Hematopoietic multipotent progenitor cell (in vitro differentiated cells): ENCODE results near the gene PALLD. TPM values are rescaled to one million over a fixed set of nuclear protein-coding genes. Genes with fewer than 3 reads are reported as not detected.

ENCODE experiments used
- DNase-seq, 3 donors: peaks; one replicate each; pipeline ENCODE4 v3.0.0-alpha.2; 2011 to 2015; ENCODE audit warnings: low read depth in 2 of 3, low spot score in 2 of 3
- total RNA-seq: library from RNA; depleted of rRNA; stranded (reverse); fragments of >200 nt; gene quantifications from one replicate; pipeline ENCODE4 v1.2.3, GENCODE V29; 2012

PALLD gene
- total RNA-seq, 1 donor = 5.9 TPM

DNA sequence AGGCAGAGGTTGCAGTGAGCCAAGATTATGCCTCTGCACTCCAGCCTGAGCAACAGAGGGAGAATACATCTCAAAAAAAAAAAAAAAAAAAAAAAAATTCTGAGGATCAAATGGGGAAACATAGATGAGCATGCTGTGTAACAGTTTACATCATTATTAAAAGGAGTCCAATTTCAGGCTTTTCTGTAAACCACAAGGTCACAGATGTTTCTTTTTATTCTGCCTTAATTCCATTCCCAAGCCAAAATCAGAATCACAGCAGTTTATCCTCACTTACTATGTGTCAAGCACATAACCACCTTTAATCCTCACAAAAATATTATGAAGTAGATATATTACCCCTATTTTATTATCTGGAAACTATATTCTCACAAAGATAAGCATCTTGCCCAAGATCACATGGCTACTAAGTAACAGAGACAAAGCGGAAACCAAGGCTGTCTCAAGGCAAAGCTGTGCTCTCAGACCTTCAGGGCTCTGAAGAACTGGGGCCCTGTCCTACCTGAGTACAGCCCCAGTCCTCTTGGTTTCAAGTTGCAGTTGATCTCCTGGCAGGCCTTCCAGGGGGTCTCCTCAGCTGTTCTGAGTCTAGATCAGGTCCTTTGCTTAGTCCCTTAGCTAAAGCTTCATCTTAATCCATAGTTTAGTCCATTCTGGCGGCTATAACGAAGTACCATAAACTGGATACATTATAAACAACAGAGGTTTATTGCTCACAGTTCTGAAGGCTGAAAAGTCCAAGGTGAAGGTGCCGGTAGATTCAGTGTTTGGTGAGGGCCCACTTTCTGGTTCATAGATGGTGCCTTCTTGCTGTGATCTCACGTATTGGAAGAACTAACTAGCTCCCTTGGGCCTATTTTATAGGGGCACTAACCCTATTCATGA, 141.3 kb downstream of the PALLD start:
- DNase-seq = no peak

DNA sequence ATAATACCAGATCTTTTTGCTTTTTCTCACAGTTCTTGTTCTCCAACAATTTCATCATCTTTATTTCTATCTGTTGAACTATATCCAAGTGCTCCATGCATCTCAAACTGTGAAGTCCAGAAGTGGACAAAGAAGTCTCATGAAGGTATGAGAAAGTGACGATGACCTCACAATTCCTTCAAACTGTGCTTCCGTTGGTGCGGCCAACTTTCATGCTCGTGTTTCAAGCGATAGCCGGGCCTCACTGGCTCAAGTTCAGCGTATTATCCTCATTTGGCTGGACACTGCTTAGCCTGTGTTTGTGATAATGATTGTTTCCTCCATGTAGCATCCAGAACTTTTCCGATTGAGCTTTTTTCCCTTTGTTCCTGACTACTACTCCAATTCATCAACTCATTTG, 143.1 kb downstream of the PALLD start:
- no peak for DNase-seq

DNA sequence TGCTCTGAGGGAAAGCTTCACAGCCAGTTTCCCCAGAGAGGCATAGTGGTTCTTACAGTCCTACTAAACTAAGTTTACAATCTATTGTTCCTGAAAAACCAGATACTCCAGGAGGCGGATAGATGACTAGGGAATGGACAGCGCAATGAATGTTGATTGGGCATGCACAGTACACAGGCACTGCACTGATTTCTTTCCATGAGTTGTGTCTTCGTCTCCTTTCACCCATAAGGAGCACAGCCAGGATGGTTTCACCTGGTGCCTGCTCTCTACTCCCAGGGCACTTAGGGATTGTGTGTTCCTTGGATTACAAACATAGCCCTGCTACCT, 144.9 kb downstream of the PALLD start:
- no peak for DNase-seq

DNA sequence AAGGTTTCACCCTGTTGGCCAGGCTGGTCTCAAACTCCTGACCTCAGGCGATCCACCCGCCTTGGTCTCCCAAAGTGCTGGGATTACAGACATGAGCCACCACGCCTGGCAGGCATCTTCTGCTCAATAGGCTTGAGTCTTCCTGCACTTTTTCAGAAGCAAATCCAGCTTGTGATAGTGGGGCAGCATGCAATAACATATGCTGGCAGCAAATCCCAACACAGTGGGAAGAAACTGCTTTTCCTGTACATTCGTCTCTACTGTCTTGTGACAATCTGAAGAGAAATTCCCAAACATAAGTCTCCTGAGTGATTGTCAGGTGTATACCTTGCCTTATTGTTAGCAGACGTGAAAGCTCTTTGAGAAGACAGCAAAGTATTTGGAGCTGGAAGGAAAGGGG, 145.7 kb downstream of the PALLD start:
- no peak for DNase-seq

DNA sequence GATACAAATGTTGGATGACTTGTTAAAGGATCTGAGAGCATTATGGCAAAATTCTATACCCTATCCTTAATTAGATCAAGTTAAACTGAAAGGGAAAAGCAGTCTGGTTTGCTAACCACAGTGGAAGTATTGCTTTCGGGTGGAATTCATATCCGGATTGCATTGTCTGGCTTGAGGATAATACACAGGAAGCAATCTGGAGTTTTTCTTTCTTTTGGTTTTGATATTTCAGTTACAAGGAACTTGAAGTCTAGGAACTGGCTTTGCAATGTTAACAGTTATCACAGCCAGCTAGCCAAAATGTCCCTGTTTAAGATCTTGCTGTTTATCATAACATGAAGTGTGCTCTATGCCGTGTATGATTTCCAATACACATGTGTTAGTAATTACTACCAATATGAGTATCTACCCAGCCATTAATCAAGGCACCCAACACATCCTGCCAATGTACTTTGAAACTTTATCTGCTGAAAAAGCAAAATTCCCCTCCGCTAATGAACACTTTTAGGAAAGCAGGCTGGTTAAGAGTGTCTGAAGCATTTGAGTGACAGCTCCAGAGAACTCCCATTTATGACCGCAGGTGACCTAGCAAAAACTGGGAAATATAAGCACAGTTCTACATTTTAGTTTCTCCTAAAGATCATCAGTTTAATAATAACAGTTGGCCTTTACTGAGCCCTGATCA, 146.4 kb downstream of the PALLD start:
- no peak for DNase-seq

DNA sequence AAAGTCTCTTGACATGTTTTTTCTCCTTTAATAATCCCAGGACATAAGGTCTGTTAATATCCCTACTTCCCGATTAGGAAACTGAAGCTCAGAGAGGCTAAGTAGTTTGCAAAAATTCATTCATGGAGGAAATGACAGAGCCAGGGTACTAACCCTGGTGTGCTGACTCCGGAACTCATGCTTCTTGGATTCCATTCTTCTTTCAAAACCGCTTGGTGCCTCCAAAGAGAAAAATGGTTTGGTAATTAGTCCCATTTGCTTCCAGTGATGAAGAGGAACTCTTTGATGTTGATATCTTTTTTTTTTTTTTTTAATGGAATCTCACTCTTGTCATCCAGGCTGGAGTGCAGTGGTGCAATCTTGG, 146.9 kb downstream of the PALLD start:
- DNase-seq = no peak

DNA sequence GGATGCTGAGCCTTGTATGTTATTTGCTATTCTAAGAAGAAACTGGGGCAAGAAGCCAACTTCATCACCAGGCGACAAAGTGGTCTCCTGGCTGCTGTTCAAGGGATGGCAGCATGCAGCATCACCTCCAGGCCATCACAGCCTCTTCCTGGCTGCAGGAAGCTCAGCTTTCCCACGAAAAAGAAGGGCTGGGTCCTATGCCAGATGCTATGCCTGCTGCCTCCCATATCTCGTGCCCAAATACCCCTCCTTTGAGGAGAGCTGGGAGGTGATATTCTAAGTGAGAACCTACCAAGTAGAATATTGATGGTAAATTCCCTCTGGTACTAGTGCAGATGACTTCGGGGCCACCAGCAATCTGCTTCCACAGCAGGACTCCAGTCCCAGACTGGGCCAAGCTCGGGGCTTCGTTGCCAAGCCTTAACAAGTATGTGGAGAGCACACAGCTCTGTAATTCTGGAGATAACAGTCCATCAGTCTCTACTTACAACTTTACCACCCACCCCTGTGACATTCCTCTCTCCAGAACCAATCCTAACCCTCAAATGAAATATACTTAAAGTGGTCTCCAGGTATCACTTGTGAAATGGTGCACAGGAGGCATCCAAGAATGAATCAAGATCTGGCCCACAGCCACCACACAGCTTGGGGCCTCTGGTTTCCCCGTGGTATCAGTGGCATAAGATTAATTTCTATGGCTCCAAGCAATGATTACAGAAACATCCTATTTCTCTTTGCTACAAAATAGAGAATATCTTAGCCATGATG, 149.3 kb downstream of the PALLD start:
- DNase-seq = no peak

DNA sequence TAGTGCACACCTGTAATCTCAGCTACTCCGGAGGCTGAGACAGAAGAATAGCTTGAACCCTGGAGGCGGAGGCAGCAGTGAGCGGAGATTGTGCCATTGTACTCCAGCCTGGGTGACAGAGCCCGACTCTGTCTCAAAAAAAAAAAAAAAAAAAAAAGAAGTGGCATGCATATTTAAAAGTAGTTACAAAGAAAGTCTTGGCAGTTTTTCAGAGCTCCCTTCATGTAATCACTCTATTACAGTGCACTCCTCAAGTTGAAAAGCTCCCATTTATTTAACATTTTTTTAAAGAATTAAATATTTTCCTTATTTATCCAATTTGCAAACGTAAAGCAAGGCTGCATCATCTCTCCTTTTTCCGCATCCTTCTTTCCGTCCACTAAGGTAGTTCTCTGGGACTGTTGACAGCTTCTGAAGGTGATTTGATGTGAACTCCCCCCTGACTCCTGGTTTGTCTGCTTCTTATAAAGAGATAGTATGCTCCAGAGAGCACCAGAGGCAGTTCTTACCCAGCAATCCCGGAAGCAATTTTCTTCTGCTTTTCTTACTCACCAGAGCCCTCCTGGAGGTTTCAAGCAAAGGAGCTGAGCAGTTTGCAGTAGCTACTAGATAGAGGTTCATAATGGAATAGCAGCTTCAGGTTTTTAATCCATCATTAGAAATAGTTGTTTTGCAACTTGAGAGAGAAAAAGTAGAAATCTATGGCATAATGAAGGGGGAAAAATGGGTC, 151.0 kb downstream of the PALLD start:
- no peak for DNase-seq

DNA sequence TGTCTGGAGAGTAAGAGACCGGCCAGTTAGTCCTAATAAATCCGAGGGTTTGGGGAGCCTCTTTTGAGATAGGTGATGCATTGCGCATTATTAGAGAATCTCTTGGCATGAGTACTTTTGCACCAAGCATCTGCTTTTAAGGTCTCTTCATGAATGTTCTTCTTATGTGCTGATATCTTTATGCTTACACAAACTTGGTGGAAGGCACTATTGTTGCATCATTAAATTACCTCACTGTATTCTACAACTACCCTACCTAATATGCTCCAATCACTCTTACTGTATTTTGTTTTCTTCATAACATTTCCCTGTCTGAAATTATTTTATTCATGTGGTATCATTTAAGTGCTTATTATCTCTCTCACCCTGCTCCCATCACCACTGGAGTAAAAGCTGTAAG, 151.6 kb downstream of the PALLD start:
- DNase-seq = no peak

DNA sequence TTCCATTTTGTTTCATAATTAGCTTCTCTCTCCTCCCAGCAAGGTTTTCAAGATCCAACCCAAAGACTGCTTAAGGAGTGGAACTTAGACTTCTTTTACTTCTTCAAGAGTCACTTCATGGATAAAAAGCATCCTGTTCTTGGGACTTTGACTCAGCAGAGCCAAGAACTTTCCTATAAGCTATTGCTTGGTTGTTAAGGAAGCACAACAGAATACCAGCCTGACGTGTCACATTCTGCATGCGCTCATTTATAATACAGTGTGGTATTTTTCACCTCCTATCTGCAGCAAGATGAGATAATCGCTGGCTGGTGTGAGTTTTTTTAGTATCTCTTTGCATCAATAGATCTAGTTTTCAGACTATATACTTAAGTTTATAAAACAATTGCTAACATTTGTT, 152.1 kb downstream of the PALLD start:
- no peak for DNase-seq

DNA sequence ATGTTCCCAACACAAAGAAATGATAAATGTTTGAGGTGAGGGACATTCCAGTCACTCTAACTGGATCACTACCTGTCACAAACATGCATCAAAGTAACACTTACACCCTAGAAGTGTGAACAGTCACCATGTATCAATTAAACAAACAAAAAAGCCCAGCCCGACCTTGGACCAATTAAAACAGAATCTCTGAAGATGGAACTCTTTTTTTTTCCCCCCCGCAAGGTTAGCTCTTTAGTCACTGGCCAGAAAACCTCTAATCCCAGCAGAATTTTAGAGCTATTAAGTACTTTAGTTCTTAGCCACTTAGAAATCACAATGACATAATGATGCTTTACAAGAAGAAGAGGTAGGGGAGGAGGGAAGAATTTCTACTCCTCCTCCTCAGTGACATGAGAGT, 154.5 kb downstream of the PALLD start:
- no peak for DNase-seq

DNA sequence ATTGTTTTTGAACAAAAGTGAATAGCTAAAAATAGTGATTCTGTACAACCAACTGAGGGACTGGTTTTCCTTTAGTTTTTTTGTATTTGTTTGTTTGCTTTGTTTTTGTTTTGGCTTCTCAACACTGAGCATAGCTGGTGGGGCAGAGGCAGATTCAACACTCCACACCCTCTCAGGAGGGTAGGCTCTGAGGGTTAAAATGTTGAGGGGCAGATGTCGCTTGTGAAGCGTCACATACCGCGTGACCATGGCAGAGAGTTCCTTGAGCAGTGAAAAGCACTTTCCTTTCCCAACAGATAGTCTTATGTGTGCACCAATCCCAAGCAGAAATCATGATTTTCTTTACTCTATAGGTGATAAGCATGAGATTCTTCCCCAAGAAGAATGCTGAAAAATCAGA, 155.0 kb downstream of the PALLD start:
- no peak for DNase-seq

DNA sequence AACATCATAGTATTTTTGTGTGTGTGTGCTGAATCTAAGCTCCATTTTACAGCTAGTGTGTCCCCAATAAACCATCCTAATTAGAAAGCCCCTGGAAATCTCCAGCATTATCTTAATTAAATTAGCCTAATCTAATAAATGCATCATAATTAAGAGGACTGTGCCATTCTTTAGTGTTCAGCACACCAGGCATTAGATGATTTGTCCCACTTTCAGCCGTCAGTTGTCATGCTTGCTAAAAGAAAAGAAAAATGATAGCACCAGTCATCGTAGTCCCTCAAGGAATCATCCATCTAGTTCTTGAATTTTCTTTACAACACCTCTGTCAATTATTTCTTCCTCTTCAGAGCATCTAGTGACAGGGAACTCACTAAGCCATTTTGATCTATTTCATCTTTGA, 155.9 kb downstream of the PALLD start:
- DNase-seq = no peak

DNA sequence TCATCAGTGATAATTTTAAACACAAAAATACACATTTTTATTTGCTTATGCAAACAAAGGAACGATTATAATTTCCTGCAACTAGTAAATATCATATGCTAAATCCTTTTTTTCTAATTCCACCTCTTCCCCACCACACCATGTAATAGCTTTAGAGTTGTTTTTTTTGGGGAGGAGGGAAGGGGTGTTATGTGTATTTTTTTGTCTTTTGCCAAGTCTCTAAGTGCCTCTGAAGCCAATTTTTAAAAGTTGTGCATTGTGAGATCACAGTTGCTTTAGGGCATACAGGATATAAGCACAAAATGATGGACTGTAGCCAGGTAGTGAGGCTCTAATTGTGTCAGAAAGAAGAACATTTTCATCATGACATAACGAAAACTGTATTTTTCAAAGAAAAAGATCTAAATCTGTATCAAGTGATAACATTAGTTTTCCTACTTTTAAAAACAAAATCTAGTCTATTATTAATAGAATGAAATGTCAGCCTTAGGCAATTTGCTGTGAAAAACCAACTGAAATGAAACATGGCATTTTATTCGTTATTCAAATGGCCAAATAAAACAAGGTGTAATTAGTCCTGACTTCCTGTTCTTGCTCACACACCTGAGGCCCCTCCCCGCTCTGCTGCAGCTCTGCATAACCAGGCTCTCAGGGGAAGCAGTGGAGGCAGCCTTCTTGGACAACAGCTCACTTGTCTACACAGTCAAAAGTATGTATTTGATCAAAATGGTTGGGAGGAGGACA, 157.4 kb downstream of the PALLD start:
- DNase-seq = no peak

DNA sequence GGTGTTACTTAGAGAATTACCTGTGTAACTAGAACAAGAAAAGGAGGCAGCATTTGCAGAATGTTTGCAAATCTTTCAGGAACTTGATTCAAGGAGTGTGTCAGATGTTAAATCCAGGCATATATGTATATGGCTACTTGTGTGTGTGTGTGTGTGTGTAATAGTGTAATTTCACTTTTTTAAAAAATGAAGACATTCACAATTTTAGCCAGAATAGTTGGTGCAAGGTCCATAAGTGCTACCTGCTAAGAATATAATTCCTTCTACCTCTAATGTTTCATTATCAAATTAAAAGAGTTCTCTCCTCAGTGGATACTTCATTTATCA, 158.0 kb downstream of the PALLD start:
- no peak for DNase-seq

DNA sequence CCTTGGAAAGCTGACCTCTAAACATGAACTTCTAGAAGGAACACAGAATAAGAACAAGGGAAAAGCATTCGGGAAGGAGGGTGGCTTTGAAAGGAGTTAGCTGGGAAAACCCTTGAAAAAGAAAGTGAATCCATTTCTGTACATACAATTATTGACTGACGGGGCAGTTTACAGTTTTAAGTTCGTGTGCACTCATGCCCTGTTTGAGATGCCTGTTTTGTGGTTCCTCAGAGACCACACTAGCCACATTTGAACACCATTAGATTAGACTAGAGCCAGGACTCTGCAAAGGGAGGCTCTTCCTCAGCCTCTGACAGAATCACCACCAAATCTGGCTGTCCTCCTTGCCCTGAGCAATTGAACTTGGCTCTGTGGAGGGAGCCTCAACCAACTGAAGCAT, 158.3 kb downstream of the PALLD start:
- no peak for DNase-seq

DNA sequence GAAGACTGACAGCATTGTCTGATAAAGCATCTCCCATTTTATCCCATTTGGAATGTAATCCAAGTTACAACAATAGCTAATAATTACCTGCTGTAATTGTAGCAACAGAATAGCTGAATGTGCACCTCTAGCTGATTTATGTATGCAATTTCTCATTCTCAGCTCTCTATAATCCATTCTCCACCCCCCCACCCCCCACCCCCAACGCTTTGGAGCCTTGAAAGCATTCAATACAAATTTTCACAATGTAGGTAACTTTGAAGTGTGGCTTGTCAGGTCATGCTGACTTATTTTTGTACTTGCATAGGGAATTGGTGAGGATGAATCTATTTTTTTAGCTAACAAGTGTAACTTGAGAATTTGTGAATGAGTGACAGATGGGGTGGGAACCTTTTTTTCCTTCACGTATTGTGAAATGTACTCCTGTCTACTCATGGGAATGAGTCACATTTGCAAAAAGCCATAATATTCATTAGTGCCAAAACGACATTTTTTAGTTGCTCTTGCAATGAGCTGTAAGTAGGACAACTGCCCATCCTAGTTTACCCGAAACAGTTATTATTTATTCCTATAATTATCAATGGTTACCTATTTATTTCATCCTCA, 159.3 kb downstream of the PALLD start:
- DNase-seq = no peak

DNA sequence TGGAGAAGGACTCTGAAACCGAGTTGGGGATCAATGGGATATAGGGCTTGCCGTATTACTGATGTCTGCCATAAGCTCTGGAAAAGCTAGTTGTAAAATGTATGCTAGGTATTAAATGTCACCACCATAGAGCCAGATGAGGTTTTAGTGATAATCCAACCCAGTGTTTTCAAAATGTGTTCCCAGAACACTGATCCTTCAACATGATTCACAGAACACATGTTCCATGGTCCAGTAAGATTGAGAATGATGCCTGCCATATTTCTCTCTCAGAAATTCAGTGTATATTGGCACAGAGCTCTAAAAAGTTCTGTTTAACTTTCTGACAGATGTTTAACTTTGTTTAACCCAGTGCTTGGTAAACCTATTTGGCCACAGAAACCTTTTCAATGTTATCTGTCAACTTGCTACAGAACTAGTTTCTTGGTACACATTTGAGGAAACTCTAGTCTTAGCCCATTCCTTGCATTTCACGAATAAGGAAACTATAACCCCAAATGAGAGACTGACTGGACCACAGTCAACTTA, 160.2 kb downstream of the PALLD start:
- no peak for DNase-seq

DNA sequence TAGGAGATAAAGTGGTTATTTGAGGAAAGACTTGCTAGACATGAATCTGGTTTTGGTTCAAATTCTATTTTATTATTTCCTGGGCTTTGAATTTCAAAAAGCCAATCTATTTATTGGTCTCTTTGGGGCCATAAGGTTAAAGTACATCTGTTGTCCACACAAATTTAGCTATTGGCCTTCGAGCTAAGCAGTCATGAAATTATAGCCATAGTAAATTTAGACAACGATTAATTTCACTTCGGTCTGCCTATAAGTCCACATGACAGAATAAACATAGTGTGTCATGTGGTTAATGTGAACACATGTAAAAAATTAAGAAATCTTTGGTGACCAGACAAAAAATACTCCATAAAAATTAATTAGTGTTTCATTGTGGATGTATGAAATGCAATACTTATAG, 161.9 kb downstream of the PALLD start:
- no peak for DNase-seq
